MCF 10A (cell line): ENCODE results near the gene RBM47. TPM values are rescaled to one million over a fixed set of nuclear protein-coding genes. Genes with fewer than 3 reads are reported as not detected.

ENCODE experiments used
- BruUV-seq: library from RNA; stranded (reverse); fragments of 400-500 nt; replicated peaks from 2 replicates; lab custom pipeline; 2021; lab: Mats Ljungman, UMichigan
- CTCF ChIA-PET: fragments of 300-600 bp; sonication (Branson Sonifier 250); formaldehyde crosslinking; extraction: SDS; loops from one replicate; lab custom pipeline; 2021; ENCODE audit warnings: antibody characterized with exemption, inconsistent platforms; lab: Yijun Ruan, JAX
- POLR2A ChIA-PET: fragments of 300-600, 350-650 bp; sonication (Branson Sonifier 250); formaldehyde crosslinking; extraction: SDS; loops from one replicate; lab custom pipeline; 2020; ENCODE audit warnings: antibody characterized with exemption, inconsistent platforms; lab: Yijun Ruan, JAX
- DNase-seq: peaks from one replicate; pipeline ENCODE4 v3.0.0-alpha.2; 2018; ENCODE audit not compliant: unreplicated experiment
- H3K27ac Mint-ChIP-seq: one replicate; pipeline ENCODE4 v1.8.0; 2022; ENCODE audit warnings: mild to moderate bottlenecking, low read depth, mixed read lengths; ENCODE audit not compliant: unreplicated experiment
- H3K27me3 Mint-ChIP-seq: one replicate; pipeline ENCODE4 v1.8.0; 2022; ENCODE audit warnings: mixed read lengths; ENCODE audit not compliant: insufficient read depth, unreplicated experiment
- H3K36me3 Mint-ChIP-seq: one replicate; pipeline ENCODE4 v1.8.0; 2022; ENCODE audit warnings: mild to moderate bottlenecking, moderate library complexity, mixed read lengths; ENCODE audit not compliant: insufficient read depth, unreplicated experiment
- H3K4me1 Mint-ChIP-seq: one replicate; pipeline ENCODE4 v1.8.0; 2022; ENCODE audit warnings: mixed read lengths; ENCODE audit not compliant: insufficient read depth, unreplicated experiment
- H3K4me3 Mint-ChIP-seq: one replicate; pipeline ENCODE4 v1.8.0; 2022; ENCODE audit warnings: mild to moderate bottlenecking, moderate library complexity, mixed read lengths; ENCODE audit not compliant: unreplicated experiment
- H3K9me3 Mint-ChIP-seq: one replicate; pipeline ENCODE4 v1.8.0; 2022; ENCODE audit warnings: mixed read lengths; ENCODE audit not compliant: unreplicated experiment
- intact Hi-C: fragments of 100-400 bp; cut with micrococcal nuclease; formaldehyde crosslinking; loops from 2 replicates; pipeline ENCODE4 v1.14.1; 2022
- total RNA-seq: library from RNA; stranded (reverse); gene quantifications from 2 replicates; pipeline ENCODE4 v1.2.3, GENCODE V29; 2022
- TF ChIP-seq, protein P1 (sequence below): fragments of 200-600 bp; IDR thresholded peaks from one replicate; pipeline ENCODE4 v1.8.0; 2022; ENCODE audit warnings: antibody characterized with exemption, mild to moderate bottlenecking; ENCODE audit not compliant: unreplicated experiment

The RBM47 gene
- total RNA-seq, 1 experiment from 2014 or later: 1.8 TPM

DNA sequence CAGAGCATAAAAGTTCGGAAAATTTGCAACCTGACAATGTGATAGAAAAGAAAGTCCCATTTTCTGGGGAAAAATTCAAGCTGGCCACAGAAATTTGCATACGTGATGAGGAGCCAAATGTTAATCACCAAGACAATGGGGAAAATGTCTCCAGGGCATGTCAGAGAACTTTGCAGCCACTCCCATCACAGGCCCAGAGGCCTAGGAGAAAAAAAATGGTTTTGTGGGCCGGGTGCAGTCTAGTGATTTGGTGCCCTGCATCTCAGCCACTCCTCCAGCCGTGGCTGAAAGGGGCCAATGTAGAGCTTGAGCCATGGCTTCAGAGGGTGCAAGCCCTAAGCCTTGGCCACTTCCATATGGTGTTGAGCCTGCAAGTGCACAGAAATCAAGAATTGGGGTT lies 223.3 kb downstream of the RBM47 start:
- no peak overlapping the region for H3K4me3 Mint-ChIP-seq
- no peaks in the 10 kb centered on the region for H3K27me3 Mint-ChIP-seq
- peaks cover 9% of the 10 kb centered on the region for H3K9me3 Mint-ChIP-seq
- intact Hi-C loops: no loop called here
- DNase-seq: no peak
- ChIA-PET CTCF (no interaction called here), POLR2A (no interaction called here)
- no peak overlapping the region for H3K27ac Mint-ChIP-seq
- no TSS peak for BruUV-seq
- H3K36me3 Mint-ChIP-seq: no peaks in the 10 kb centered on the region
- TF ChIP-seq, protein P1, sequence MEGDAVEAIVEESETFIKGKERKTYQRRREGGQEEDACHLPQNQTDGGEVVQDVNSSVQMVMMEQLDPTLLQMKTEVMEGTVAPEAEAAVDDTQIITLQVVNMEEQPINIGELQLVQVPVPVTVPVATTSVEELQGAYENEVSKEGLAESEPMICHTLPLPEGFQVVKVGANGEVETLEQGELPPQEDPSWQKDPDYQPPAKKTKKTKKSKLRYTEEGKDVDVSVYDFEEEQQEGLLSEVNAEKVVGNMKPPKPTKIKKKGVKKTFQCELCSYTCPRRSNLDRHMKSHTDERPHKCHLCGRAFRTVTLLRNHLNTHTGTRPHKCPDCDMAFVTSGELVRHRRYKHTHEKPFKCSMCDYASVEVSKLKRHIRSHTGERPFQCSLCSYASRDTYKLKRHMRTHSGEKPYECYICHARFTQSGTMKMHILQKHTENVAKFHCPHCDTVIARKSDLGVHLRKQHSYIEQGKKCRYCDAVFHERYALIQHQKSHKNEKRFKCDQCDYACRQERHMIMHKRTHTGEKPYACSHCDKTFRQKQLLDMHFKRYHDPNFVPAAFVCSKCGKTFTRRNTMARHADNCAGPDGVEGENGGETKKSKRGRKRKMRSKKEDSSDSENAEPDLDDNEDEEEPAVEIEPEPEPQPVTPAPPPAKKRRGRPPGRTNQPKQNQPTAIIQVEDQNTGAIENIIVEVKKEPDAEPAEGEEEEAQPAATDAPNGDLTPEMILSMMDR: no peak
- H3K4me1 Mint-ChIP-seq: peaks cover 6% of the 10 kb centered on the region

DNA sequence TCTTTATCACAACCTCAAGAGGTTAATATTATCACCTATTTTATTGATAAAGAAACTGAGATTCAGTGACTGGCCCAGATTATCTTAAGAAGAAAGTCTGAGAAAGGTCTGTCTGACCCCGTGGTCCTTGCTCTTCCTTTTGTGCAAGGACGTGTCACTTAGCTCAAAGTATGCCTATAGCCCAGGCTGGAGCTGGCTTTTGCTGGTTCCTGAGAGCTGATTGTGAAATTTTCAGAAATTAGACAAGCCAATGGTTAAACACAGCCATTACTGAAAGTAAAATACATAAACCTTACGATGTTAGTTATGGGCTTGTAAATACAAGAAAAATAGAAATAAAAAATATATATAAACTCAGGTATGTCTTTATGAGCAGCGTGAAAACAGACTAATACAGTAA lies 224.5 kb downstream of the RBM47 start:
- Mint-ChIP-seq H3K36me3 (no peaks in the 10 kb centered on the region), H3K4me1 (peaks cover 6% of the 10 kb centered on the region), H3K27ac (no peak overlapping the region), H3K4me3 (no peak overlapping the region), H3K27me3 (no peaks in the 10 kb centered on the region), H3K9me3 (peaks cover 9% of the 10 kb centered on the region)
- ChIA-PET CTCF (interaction anchor here (0.6 to 0.7 kb wide), 2 partner anchors 10 to 34 kb away, joined by 3 read pairs; no protein-coding TSS in a partner anchor), POLR2A (interaction anchor here (1.2 to 1.9 kb wide), 2 partner anchors 10 to 13 kb away, joined by 3 to 6 read pairs; no protein-coding TSS in a partner anchor)
- TF ChIP-seq, protein P1: no peak
- no peak for DNase-seq
- no TSS peak for BruUV-seq
- intact Hi-C loops: no loop called here

DNA sequence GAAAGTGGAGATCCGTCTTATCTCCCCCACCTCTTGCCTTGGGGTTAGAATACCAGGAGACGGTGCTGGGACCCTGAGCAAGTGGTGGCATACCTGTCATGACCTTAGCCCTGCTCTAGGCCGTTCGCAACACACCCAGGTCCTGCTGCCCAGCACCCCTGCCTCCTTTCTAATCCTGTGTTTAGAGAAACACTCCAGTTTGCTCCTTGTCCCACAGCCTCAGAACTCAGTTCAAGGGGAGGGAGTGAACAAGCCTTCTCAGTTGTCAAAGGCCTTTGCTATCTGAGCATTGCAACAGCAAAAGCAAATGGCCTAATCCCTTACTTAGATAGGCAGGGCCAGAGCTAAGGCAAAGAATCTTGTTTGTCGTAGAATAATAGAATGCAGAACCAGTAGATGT lies 226.6 kb downstream of the RBM47 start:
- ChIA-PET CTCF (interaction anchor here (0.6 to 1.1 kb wide), 2 partner anchors 77 to 420 kb away, joined by 3 to 4 read pairs; no protein-coding TSS in a partner anchor), POLR2A (no interaction called here)
- TF ChIP-seq, protein P1: no peak
- Mint-ChIP-seq H3K9me3 (peaks cover 8% of the 10 kb centered on the region), H3K27ac (no peak overlapping the region), H3K4me3 (no peak overlapping the region), H3K27me3 (no peaks in the 10 kb centered on the region), H3K36me3 (no peaks in the 10 kb centered on the region), H3K4me1 (peaks cover 6% of the 10 kb centered on the region)
- no TSS peak for BruUV-seq
- intact Hi-C loops: no loop called here
- DNase-seq: no peak

DNA sequence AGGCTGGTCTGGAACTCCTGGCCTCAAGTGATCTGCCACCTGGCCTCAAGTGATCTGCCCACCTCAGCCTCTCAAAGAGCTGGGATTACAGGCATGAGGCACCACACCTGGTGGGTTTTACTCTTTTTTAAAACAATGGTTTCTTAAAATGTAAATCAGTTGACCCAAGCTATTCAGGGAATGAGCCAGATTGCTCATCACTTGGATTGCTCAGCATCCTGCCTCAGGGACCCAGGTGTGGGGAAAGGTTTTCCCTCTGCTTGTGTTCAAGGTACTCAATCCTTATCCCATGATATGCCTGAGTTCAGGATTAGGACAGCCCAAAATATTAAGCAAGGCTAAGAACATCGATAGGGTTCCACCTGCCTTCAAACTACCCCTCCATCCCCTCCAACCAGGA lies 227.1 kb downstream of the RBM47 start:
- H3K27ac Mint-ChIP-seq: no peak overlapping the region
- no peak overlapping the region for H3K4me3 Mint-ChIP-seq
- ChIA-PET CTCF (interaction anchor here (0.5 kb wide), 1 partner anchor 15 kb away, joined by 4 read pairs; no protein-coding TSS in a partner anchor), POLR2A (no interaction called here)
- TF ChIP-seq, protein P1: no peak
- intact Hi-C loops: no loop called here
- H3K4me1 Mint-ChIP-seq: peaks cover 6% of the 10 kb centered on the region
- peaks cover 3% of the 10 kb centered on the region for H3K9me3 Mint-ChIP-seq
- BruUV-seq: no TSS peak
- no peaks in the 10 kb centered on the region for H3K36me3 Mint-ChIP-seq
- no peaks in the 10 kb centered on the region for H3K27me3 Mint-ChIP-seq
- peak; percentile 28 for DNase-seq
